ENCODE measurements around the gene KICS2. TPM values are rescaled to one million over a fixed set of nuclear protein-coding genes. Genes with fewer than 3 reads are reported as not detected.
A peak's percentile ranks its signal among the peaks of the same experiment; 100 is the strongest.

KICS2 gene
- total RNA-seq, 1 donor from 2014 or later: 6.9 TPM

DNA sequence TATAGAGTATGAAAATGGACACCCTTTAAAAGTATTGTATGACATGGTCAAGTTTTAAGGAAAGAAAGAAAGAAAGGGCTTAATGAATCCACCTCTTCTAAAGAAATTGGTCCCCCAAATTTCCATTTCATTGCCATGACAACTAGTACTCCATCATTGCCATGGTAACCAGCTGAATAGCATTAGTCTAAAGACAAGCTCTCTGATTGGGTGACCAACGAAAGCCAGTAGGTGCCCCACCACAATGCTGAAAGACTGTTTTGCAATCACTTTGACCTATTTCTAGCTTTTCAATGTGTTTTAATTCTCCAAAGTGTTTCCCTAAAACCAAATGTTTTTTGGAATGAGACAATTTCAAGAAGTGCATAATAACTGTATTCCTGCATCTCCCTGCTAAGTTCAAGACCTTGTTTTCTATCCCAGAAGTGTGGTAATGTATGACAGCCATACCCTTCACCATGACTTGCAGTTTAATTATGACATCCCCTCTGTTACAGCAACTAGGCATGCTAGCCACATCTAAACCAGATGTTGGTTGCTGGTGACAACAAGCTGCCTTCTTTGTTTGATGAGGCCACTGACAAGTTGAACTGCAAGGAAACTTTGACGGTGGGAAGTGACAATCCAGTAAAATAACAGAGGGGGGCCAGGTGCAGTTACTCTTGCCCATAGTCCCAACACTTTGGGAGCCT, 46.7 kb downstream of the KICS2 start:
- no peak for ATAC-seq
- DNase-seq (ENCODE audit: low spot score): no peak

DNA sequence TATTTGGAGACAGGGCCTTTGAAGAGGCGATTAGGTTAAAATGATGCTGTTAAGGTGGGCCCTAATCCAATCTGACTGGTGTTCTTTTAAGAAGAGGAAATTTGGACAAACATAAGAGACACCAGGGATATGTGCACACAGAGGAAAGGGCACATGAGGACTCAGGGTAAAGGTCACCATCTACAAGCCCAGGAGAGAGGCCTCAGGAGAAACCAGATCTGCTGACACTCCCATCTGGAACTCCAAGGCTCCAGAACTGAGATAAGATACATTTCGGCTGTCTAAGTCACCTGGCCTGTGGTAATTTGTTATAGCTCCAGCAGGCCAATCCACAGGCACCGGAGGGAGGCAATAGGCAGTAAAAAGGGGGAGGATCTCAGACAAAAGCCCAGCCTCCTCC, 48.6 kb downstream of the KICS2 start:
- DNase-seq (ENCODE audit: low spot score) (no peak), ATAC-seq (peak; percentile 37)

Other genes with a start within 250 kb of the KICS2 start
- gene C12orf56, start 168.5 kb upstream of the KICS2 start, total RNA-seq: not detected
- gene XPOT, start 182.1 kb upstream of the KICS2 start, total RNA-seq: 29.4 TPM
- gene TBK1, start 229.8 kb upstream of the KICS2 start, total RNA-seq: 7.4 TPM